LNCAP (cell line): ENCODE results near the gene DHX35.

Experiments
- CTCF ChIP-seq: fragments of 450-650 bp; IDR thresholded peaks from 2 replicates; pipeline ENCODE4 v1.5.1; 2017; ENCODE audit warnings: mild to moderate bottlenecking

Gene DHX35

GRCh38 chr20:38968090-38968489 lies 5.9 kb downstream of the DHX35 start:
- no peak for TF ChIP-seq CTCF

- TF ChIP-seq CTCF = no peak
These were observed 7.6 kb downstream of the DHX35 start for GRCh38 chr20:38969708-38970107.

- TF ChIP-seq CTCF = no peak
These were observed 8.2 kb downstream of the DHX35 start for GRCh38 chr20:38970302-38970701.

- no peak for TF ChIP-seq CTCF
These were observed 11.0 kb downstream of the DHX35 start for GRCh38 chr20:38973107-38973506.

- TF ChIP-seq CTCF = no peak
These were observed 11.5 kb downstream of the DHX35 start for GRCh38 chr20:38973645-38974044.

- no peak for TF ChIP-seq CTCF
These were observed 13.5 kb downstream of the DHX35 start for GRCh38 chr20:38975539-38976120.

- no peak for TF ChIP-seq CTCF
These were observed 17.3 kb downstream of the DHX35 start for GRCh38 chr20:38979434-38979833.

GRCh38 chr20:38979842-38980241 lies 17.7 kb downstream of the DHX35 start:
- TF ChIP-seq CTCF = no peak
